H1 (cell line): ENCODE results near the gene MR1. TPM values are rescaled to one million over a fixed set of nuclear protein-coding genes. Genes with fewer than 3 reads are reported as not detected.

Source experiments
- CTCF ChIA-PET: fragments of 300-600 bp; sonication (Branson Sonifier 250); formaldehyde crosslinking; loops from one replicate; lab custom pipeline; 2021; ENCODE audit not compliant: partially characterized antibody; lab: Charles Lee
- POLR2A ChIA-PET: fragments of 300-600 bp; sonication (Branson Sonifier 250); formaldehyde crosslinking; loops from one replicate; lab custom pipeline; 2021; ENCODE audit warnings: inconsistent platforms; ENCODE audit not compliant: partially characterized antibody; lab: Charles Lee
- DNase-seq, 2 experiments: peaks; one replicate each; pipeline versions ENCODE4 v3.0.0 to v3.0.0-alpha.2; 2010 to 2022; ENCODE audit warnings: low spot score in 2 of 2, low read depth in 1 of 2, mixed read lengths in 1 of 2
- FAIRE-seq: peaks from 2 replicates; lab custom pipeline; 2011; peaks lifted over from hg19 to GRCh38; lab: Jason Lieb, UNC
- H2AFZ ChIP-seq: 2 replicates; pipeline ENCODE4 v1.8.1; 2012; ENCODE audit warnings: low read length, inconsistent platforms
- H2AK5ac ChIP-seq: 2 replicates; pipeline ENCODE4 v1.6.1; 2013; ENCODE audit warnings: low read depth, low read length
- H2BK120ac ChIP-seq: replicated peaks from 2 replicates; pipeline ENCODE3; 2013; ENCODE audit warnings: low read depth, low read length, inconsistent platforms
- H2BK12ac ChIP-seq: 2 replicates; pipeline ENCODE4 v1.6.1; 2013; ENCODE audit warnings: low read depth, low read length
- H2BK15ac ChIP-seq: 2 replicates; pipeline ENCODE4 v1.6.1; 2013; ENCODE audit warnings: low read length
- H2BK20ac ChIP-seq: 2 replicates; pipeline ENCODE4 v1.6.1; 2013; ENCODE audit warnings: low read length
- H2BK5ac ChIP-seq: 2 replicates; pipeline ENCODE4 v1.6.1; 2013; ENCODE audit warnings: low read depth, low read length
- H3K14ac ChIP-seq: 2 replicates; pipeline ENCODE4 v1.6.1; 2013; ENCODE audit warnings: inconsistent platforms; ENCODE audit not compliant: insufficient read length
- H3K18ac ChIP-seq: 2 replicates; pipeline ENCODE4 v1.6.1; 2013; ENCODE audit warnings: low read length; ENCODE audit errors: extremely low read depth
- H3K23ac ChIP-seq: 2 replicates; pipeline ENCODE4 v1.6.1; 2013; ENCODE audit warnings: inconsistent platforms; ENCODE audit not compliant: insufficient read length
- H3K23me2 ChIP-seq: 2 replicates; pipeline ENCODE4 v1.6.1; 2013; ENCODE audit warnings: low read depth, low read length
- H3K27ac ChIP-seq: 2 replicates; pipeline ENCODE4 v1.6.1; 2011; ENCODE audit warnings: low read depth, low read length, inconsistent platforms
- H3K27me3 ChIP-seq, 4 experiments: replicated peaks in 1 of 4; 1 replicate in 1 of 4; 2 replicates in 3 of 4; pipeline versions ENCODE4 v1.6.1 to v1.8.1; 2011 to 2013; ENCODE audit warnings: low read length in 3 of 4, mild to moderate bottlenecking in 3 of 4, inconsistent platforms in 2 of 4, mixed read lengths in 2 of 4, moderate library complexity in 1 of 4; ENCODE audit not compliant: control insufficient read depth in 3 of 4, insufficient read depth in 3 of 4; ENCODE audit errors: extremely low read depth in 1 of 4
- H3K36me3 ChIP-seq, 4 experiments: 2 replicates each; pipeline versions ENCODE4 v1.6.1 to v1.8.1; 2011 to 2013; ENCODE audit warnings: mild to moderate bottlenecking in 4 of 4, low read length in 3 of 4, moderate library complexity in 2 of 4, control low read depth in 1 of 4, inconsistent platforms in 1 of 4; ENCODE audit not compliant: insufficient read depth in 4 of 4, control insufficient read depth in 2 of 4
- H3K4ac ChIP-seq: replicated peaks from 2 replicates; pipeline ENCODE3; 2013; ENCODE audit warnings: low read length, low read depth, mixed read lengths, inconsistent platforms; ENCODE audit not compliant: insufficient read length
- H3K4me1 ChIP-seq, 4 experiments: replicated peaks in 1 of 4; 1 replicate in 1 of 4; 2 replicates in 3 of 4; pipeline versions ENCODE4 v1.6.1 to v1.8.1; 2011 to 2013; ENCODE audit warnings: low read length in 3 of 4, inconsistent platforms in 2 of 4, mixed read lengths in 1 of 4; ENCODE audit not compliant: insufficient read depth in 4 of 4, control insufficient read depth in 3 of 4
- H3K4me2 ChIP-seq, 2 experiments: 2 replicates each; pipeline versions ENCODE4 v1.6.1 to v1.8.1; 2011 to 2013; ENCODE audit warnings: low read depth in 2 of 2, low read length in 2 of 2, control low read depth in 1 of 2, inconsistent platforms in 1 of 2, mild to moderate bottlenecking in 1 of 2; ENCODE audit not compliant: insufficient read depth in 1 of 2
- H3K4me3 ChIP-seq, 4 experiments: fragments of 200-600, 300-600 bp in 1 of 4; sonication (generic), shearing (Covaris generic), sonication (Bioruptor Twin) in 1 of 4; 2 replicates each; pipeline versions ENCODE4 v1.5.1 to v1.8.1; 2011 to 2016; ENCODE audit warnings: low read length in 4 of 4, low read depth in 3 of 4, control low read depth in 2 of 4, inconsistent platforms in 2 of 4, mild to moderate bottlenecking in 2 of 4, mixed read lengths in 1 of 4, moderate library complexity in 1 of 4; ENCODE audit not compliant: insufficient read depth in 2 of 4; ENCODE audit errors: extremely low read depth in 1 of 4
- H3K56ac ChIP-seq: replicated peaks from 2 replicates; pipeline ENCODE3; 2013; ENCODE audit warnings: low read depth, mild to moderate bottlenecking, mixed read lengths, low read length, inconsistent platforms; ENCODE audit not compliant: insufficient read length
- H3K79me1 ChIP-seq: 2 replicates; pipeline ENCODE4 v1.6.1; 2013; ENCODE audit warnings: low read depth, low read length, control low read depth
- H3K79me2 ChIP-seq, 2 experiments: 2 replicates each; pipeline versions ENCODE4 v1.6.1 to v1.8.1; 2012 to 2013; ENCODE audit warnings: low read length in 2 of 2, mild to moderate bottlenecking in 2 of 2, inconsistent platforms in 1 of 2; ENCODE audit not compliant: insufficient read depth in 2 of 2, control insufficient read depth in 1 of 2
- H3K9ac ChIP-seq, 4 experiments: replicated peaks in 1 of 4; 1 replicate in 1 of 4; 2 replicates in 3 of 4; pipeline versions ENCODE4 v1.6.1 to v1.8.1; 2011 to 2013; ENCODE audit warnings: low read depth in 3 of 4, low read length in 3 of 4, control low read depth in 2 of 4, mild to moderate bottlenecking in 2 of 4, moderate library complexity in 2 of 4, inconsistent platforms in 1 of 4; ENCODE audit errors: extremely low read depth in 1 of 4
- H3K9me3 ChIP-seq, 2 experiments: 2 replicates each; pipeline versions ENCODE4 v1.6.1 to v1.8.1; 2012 to 2013; ENCODE audit warnings: mild to moderate bottlenecking in 2 of 2, moderate library complexity in 2 of 2, control low read depth in 1 of 2, inconsistent platforms in 1 of 2, low read depth in 1 of 2, low read length in 1 of 2, mixed read lengths in 1 of 2; ENCODE audit not compliant: insufficient read depth in 2 of 2
- H4K20me1 ChIP-seq, 2 experiments: replicated peaks in 1 of 2; 2 replicates each; pipeline versions ENCODE3 to v1.8.1; 2011 to 2013; ENCODE audit warnings: inconsistent platforms in 2 of 2, low read length in 2 of 2, mild to moderate bottlenecking in 1 of 2; ENCODE audit not compliant: insufficient read depth in 2 of 2, control insufficient read depth in 1 of 2
- H4K5ac ChIP-seq: 2 replicates; pipeline ENCODE4 v1.6.1; 2013; ENCODE audit warnings: low read length, low read depth, mixed read lengths, inconsistent platforms; ENCODE audit not compliant: insufficient read length
- H4K8ac ChIP-seq: 2 replicates; pipeline ENCODE4 v1.8.0; 2013; ENCODE audit warnings: mild to moderate bottlenecking, moderate library complexity, low read length, inconsistent platforms; ENCODE audit not compliant: insufficient read depth; ENCODE audit errors: extremely low read depth
- H4K91ac ChIP-seq: replicated peaks from 2 replicates; pipeline ENCODE3; 2013; ENCODE audit warnings: low read length, mixed read lengths, inconsistent platforms; ENCODE audit not compliant: insufficient read length
- ASH2L ChIP-seq: fragments of 200-600, 300-600 bp; sonication (generic); IDR thresholded peaks from one replicate; pipeline ENCODE4 v1.7.1; 2017; ENCODE audit warnings: low read length
- CEBPB ChIP-seq: IDR thresholded peaks from 2 replicates; pipeline ENCODE4 v1.6.1; 2012; ENCODE audit warnings: low read depth, low read length
- GABPA ChIP-seq: IDR thresholded peaks from 2 replicates; pipeline ENCODE4 v1.6.1; 2011; ENCODE audit warnings: mild to moderate bottlenecking, low read length, moderate library complexity, borderline replicate concordance; ENCODE audit not compliant: insufficient read depth
- JUND ChIP-seq: IDR thresholded peaks from 2 replicates; pipeline ENCODE4 v1.6.1; 2011; ENCODE audit warnings: mild to moderate bottlenecking, improper control_type of control experiment, low read length
- MAX ChIP-seq: IDR thresholded peaks from 2 replicates; pipeline ENCODE4 v1.6.1; 2012; ENCODE audit warnings: inconsistent platforms
- NRF1 ChIP-seq: IDR thresholded peaks from 2 replicates; pipeline ENCODE4 v1.6.1; 2011; ENCODE audit warnings: mild to moderate bottlenecking, low read depth, low read length, improper control_type of control experiment
- PHF8 ChIP-seq: fragments of 200-600 bp; sonication (generic); conservative IDR thresholded peaks from 2 replicates; pipeline ENCODE4 v1.7.1; 2012; ENCODE audit warnings: low read depth, mild to moderate bottlenecking, inconsistent platforms, low read length, moderate library complexity
- POLR2A ChIP-seq, 2 experiments: IDR thresholded peaks; 1 replicate in 1 of 2; 2 replicates in 1 of 2; pipeline ENCODE4 v1.6.1; 2011; ENCODE audit warnings: low read depth in 2 of 2, low read length in 2 of 2, mild to moderate bottlenecking in 2 of 2; ENCODE audit errors: control extremely low read depth in 1 of 2
- RBBP5 ChIP-seq: IDR thresholded peaks from 2 replicates; pipeline ENCODE4 v1.7.1; 2012; ENCODE audit warnings: low read depth, mild to moderate bottlenecking, inconsistent platforms, low read length, moderate library complexity, borderline replicate concordance
- SIX5 ChIP-seq: IDR thresholded peaks from 2 replicates; pipeline ENCODE4 v1.6.1; 2011; ENCODE audit warnings: mild to moderate bottlenecking, low read depth, low read length
- SP1 ChIP-seq: IDR thresholded peaks from 2 replicates; pipeline ENCODE4 v1.6.1; 2011; ENCODE audit warnings: low read depth, low read length
- YY1 ChIP-seq: IDR thresholded peaks from 2 replicates; pipeline ENCODE4 v1.6.1; 2011; ENCODE audit warnings: low read depth, mild to moderate bottlenecking, low read length
- WGBS, 2 experiments: shearing (Covaris generic) in 1 of 2; methylation state at CpG; one replicate each; pipeline versions ENCODE4 v1.1.6 to v1.1.7; 2013 to 2015; ENCODE audit warnings: low lambda C conversion rate in 2 of 2, mixed read lengths in 2 of 2, inconsistent platforms in 1 of 2, low coverage in 1 of 2, missing lambda C conversion rate in 1 of 2; ENCODE audit not compliant: insufficient replicate concordance in 2 of 2, insufficient coverage in 1 of 2, insufficient read length in 1 of 2; ENCODE audit errors: extremely low coverage in 1 of 2, missing lambda C conversion rate in 1 of 2; 5-methylcytosine and 5-hydroxymethylcytosine counted together
- polyA plus RNA-seq, 7 experiments: library from polyadenylated mRNA; depleted of rRNA in 3 of 7; stranded (reverse) in 5 of 7; unstranded in 2 of 7; fragments of >200 nt in 5 of 7; fragments of 200-250 nt in 2 of 7; gene quantifications; 1 replicate in 5 of 7; 2 replicates in 1 of 7; 4 replicates in 1 of 7; pipeline versions ENCODE4 v1.2.1 to v1.2.3, GENCODE V29; 2011 to 2013; ENCODE audit warnings: missing spikeins in 2 of 7, mixed read lengths in 2 of 7
- total RNA-seq: library from RNA; stranded (reverse); fragmentation: NEBNext Ultra II Directional; extraction: Animal tissue kit (Norgen Biotek cat#: 25700); gene quantifications from 2 replicates; pipeline ENCODE4 v1.2.1, GENCODE V29; 2021

Gene MR1
- total and polyA plus RNA-seq, 2 of the 8 experiments (the other 6 are each of a cell fraction or from before 2014, with no cell fraction given): 0.09 TPM; not detected in 1

GRCh38 chr1:181101581-181102226 lies 67.9 kb downstream of the MR1 start:
- peak overlapping the region; percentile 33 to 60 (median 46); a peak in 7 of 8 replicates for H3K4me3 ChIP-seq
- WGBS, 2 experiments: 3% methylated on average over 9 of the region's 9 CpGs; no CpG with 5 or more reads in 1 of the 2 experiments
- H3K23me2 ChIP-seq: peaks cover 16% of the 10 kb centered on the region
- ChIA-PET POLR2A (interaction anchor here (0.7 to 14.2 kb wide), 3 partner anchors 12 to 31 kb away, joined by 3 to 253 read pairs (median 37); partner anchors contain the start of gene IER5), CTCF (interaction anchor here (0.7 to 12.3 kb wide), 7 partner anchors 10 to 238 kb away, joined by 3 to 115 read pairs (median 3); no protein-coding TSS in a partner anchor)
- peak overlapping the region; percentile 87 to 95 for H3K4me2 ChIP-seq
- no peak overlapping the region for H3K14ac ChIP-seq
- no peaks in the 10 kb centered on the region for H3K79me1 ChIP-seq
- H2BK5ac ChIP-seq: peak overlapping the region; percentile 89
- H3K23ac ChIP-seq: no peak overlapping the region
- H4K20me1 ChIP-seq: no peaks in the 10 kb centered on the region
- H2BK15ac ChIP-seq: peak overlapping the region; percentile 61; the same call in 1 of the 2 replicates
- H2BK12ac ChIP-seq: peak overlapping the region; percentile 81
- H3K36me3 ChIP-seq: no peaks in the 10 kb centered on the region
- H4K5ac ChIP-seq: no peak overlapping the region
- peak overlapping the region; percentile 82 for H4K91ac ChIP-seq
- H2AFZ ChIP-seq: 0 out of 2 replicates have a peak overlapping the region, but pooled peaks have one; percentile 7
- H3K4ac ChIP-seq: peak overlapping the region; percentile 28
- H3K27me3 ChIP-seq: peaks cover 8 to 50% (median 33%) of the 10 kb centered on the region in 4 experiments
- peak; percentile 60 for FAIRE-seq
- H4K8ac ChIP-seq: peak overlapping the region; percentile 66; the same call in 1 of the 2 replicates
- DNase-seq: no peak
- peak overlapping the region; percentile 44 for H2BK120ac ChIP-seq
- peak overlapping the region; percentile 25 for H3K56ac ChIP-seq
- peak overlapping the region; percentile 91 for H3K18ac ChIP-seq
- H3K9me3 ChIP-seq: no peaks in the 10 kb centered on the region
- no peaks in the 10 kb centered on the region for H3K79me2 ChIP-seq
- H3K4me1 ChIP-seq: peaks cover 19 to 57% (median 30%) of the 10 kb centered on the region in 4 experiments
- peak overlapping the region; percentile 40; the same call in 1 of the 2 replicates for H2BK20ac ChIP-seq
- H3K9ac ChIP-seq: peak overlapping the region in 2 of 4 experiments; percentile 40 to 61; a peak in 4 of 7 replicates
- H2AK5ac ChIP-seq: 0 out of 2 replicates have a peak overlapping the region, but pooled peaks have one; percentile 8
- peak overlapping the region; percentile 85 for H3K27ac ChIP-seq
- peak; percentile 58; the same call in 1 of the 2 replicates for TF ChIP-seq YY1
- no peak for TF ChIP-seq SIX5
- TF ChIP-seq MAX: peak; percentile 34; the same call in 1 of the 2 replicates
- no peak for TF ChIP-seq NRF1
- TF ChIP-seq ASH2L: peak; percentile 91
- no peak for TF ChIP-seq GABPA
- no peak for TF ChIP-seq CEBPB
- TF ChIP-seq POLR2A (IDR thresholded peaks at IDR 0.05; ENCODE audit: control extremely low read depth in 1 of 2, low read depth in 2 of 2, low read length in 2 of 2): peak in 1 of 2 experiments; percentile 69; a peak in 2 of 3 replicates
- peak; percentile 88 for TF ChIP-seq JUND
- no peak for TF ChIP-seq PHF8
- 0 out of 2 replicates have a peak, but pooled peaks have one; percentile 31 for TF ChIP-seq SP1
- TF ChIP-seq RBBP5: peak; percentile 96
